Stimulated activated effector memory CD8-positive, alpha-beta T cell treated with anti-CD3 and anti-CD28 coated beads, Interleukin-12 subunit alpha, Interleukin-12 subunit beta, amount 100 ng/mL, for 72 hours (primary cell): ENCODE measurements around the gene CNTNAP1.
A peak's percentile ranks its signal among the peaks of the same experiment; 100 is the strongest.
"Not testable (repeated sequence)": the region's sequence is repeated elsewhere in the genome, so short reads cannot be mapped to it uniquely, and the experiment has no call there.

Experiments used
- ATAC-seq: fragments of 150-1000 bp; cut with Tn5 transposase; 2 replicates; pipeline ENCODE4 v1.10.0; 2021
- DNase-seq, 2 donors: peaks; one replicate each; pipeline ENCODE4 v3.0.0; 2021 to 2022; ENCODE audit warnings: low spot score in 2 of 2
- H3K27ac Mint-ChIP-seq: one replicate; pipeline ENCODE4 v1.8.0; 2022; ENCODE audit warnings: mild to moderate bottlenecking, mixed read lengths
- H3K36me3 Mint-ChIP-seq: one replicate; pipeline ENCODE4 v1.8.0; 2022; ENCODE audit warnings: mild to moderate bottlenecking, mixed read lengths
- H3K4me1 Mint-ChIP-seq: one replicate; pipeline ENCODE4 v1.8.0; 2022; ENCODE audit warnings: mixed read lengths
- H3K4me3 Mint-ChIP-seq: one replicate; pipeline ENCODE4 v1.8.0; 2022; ENCODE audit warnings: mild to moderate bottlenecking, mixed read lengths
- H3K9me3 Mint-ChIP-seq: one replicate; pipeline ENCODE4 v1.8.0; 2022; ENCODE audit warnings: mixed read lengths

CNTNAP1 gene

GRCh38 chr17:42681976-42682721, at the start of gene CNTNAP1:
CNTNAP1 (plus strand) TSS chr17:42682531; CDS start chr17:42682830, 299 bp downstream.
- ATAC-seq (no peak), DNase-seq (peak in 1 of 2 donors; percentile 61)
- Mint-ChIP-seq H3K36me3 (peaks cover 11% of the 10 kb centered on the region), H3K9me3 (no peaks in the 10 kb centered on the region), H3K27ac (peak within 1 kb of the TSS; percentile 37), H3K4me3 (peak within 1 kb of the TSS; percentile 75), H3K4me1 (peaks cover 69% of the 10 kb centered on the region)

GRCh38 chr17:42632949-42633444, 49.3 kb upstream of the CNTNAP1 start:
- Mint-ChIP-seq H3K27ac (no peak overlapping the region), H3K4me3 (no peak overlapping the region), H3K4me1 (no peaks in the 10 kb centered on the region), H3K9me3 (no peaks in the 10 kb centered on the region), H3K36me3 (no peaks in the 10 kb centered on the region)
- DNase-seq (no peak), ATAC-seq (no peak)

GRCh38 chr17:42639525-42640113, 42.7 kb upstream of the CNTNAP1 start:
- ATAC-seq: no peak
- no peaks in the 10 kb centered on the region for H3K36me3 Mint-ChIP-seq

GRCh38 chr17:42640121-42640520, 42.2 kb upstream of the CNTNAP1 start:
- ATAC-seq (no peak), DNase-seq (no peak)
- Mint-ChIP-seq H3K27ac (no peak overlapping the region), H3K36me3 (no peaks in the 10 kb centered on the region), H3K9me3 (no peaks in the 10 kb centered on the region), H3K4me1 (no peaks in the 10 kb centered on the region), H3K4me3 (no peak overlapping the region)

More at GRCh38 chr17:42639525-42640113, 42.7 kb upstream of the CNTNAP1 start:
- H3K4me1 Mint-ChIP-seq: no peaks in the 10 kb centered on the region
- H3K27ac Mint-ChIP-seq: no peak overlapping the region
- DNase-seq: no peak
- no peaks in the 10 kb centered on the region for H3K9me3 Mint-ChIP-seq
- H3K4me3 Mint-ChIP-seq: no peak overlapping the region

GRCh38 chr17:42642336-42642735, 40.0 kb upstream of the CNTNAP1 start:
- no peaks in the 10 kb centered on the region for H3K9me3 Mint-ChIP-seq
- H3K27ac Mint-ChIP-seq: peak overlapping the region; percentile 53
- DNase-seq (no peak), ATAC-seq (no peak)
- no peak overlapping the region for H3K4me3 Mint-ChIP-seq
- H3K36me3 Mint-ChIP-seq: no peaks in the 10 kb centered on the region
- H3K4me1 Mint-ChIP-seq: no peaks in the 10 kb centered on the region

- Mint-ChIP-seq H3K4me3 (no peak overlapping the region), H3K9me3 (no peaks in the 10 kb centered on the region), H3K27ac (no peak overlapping the region), H3K4me1 (peaks cover 7% of the 10 kb centered on the region), H3K36me3 (no peaks in the 10 kb centered on the region)
- ATAC-seq (peak; percentile 28), DNase-seq (no peak)
Measured at GRCh38 chr17:42647778-42648177, 34.6 kb upstream of the CNTNAP1 start.

- Mint-ChIP-seq H3K9me3 (no peaks in the 10 kb centered on the region), H3K4me1 (peaks cover 22% of the 10 kb centered on the region), H3K4me3 (no peak overlapping the region), H3K27ac (no peak overlapping the region), H3K36me3 (no peaks in the 10 kb centered on the region)
- DNase-seq (no peak), ATAC-seq (no peak)
Measured at GRCh38 chr17:42651392-42651791, 30.9 kb upstream of the CNTNAP1 start.

GRCh38 chr17:42653179-42654124, 28.9 kb upstream of the CNTNAP1 start:
- no peaks in the 10 kb centered on the region for H3K9me3 Mint-ChIP-seq
- H3K4me3 Mint-ChIP-seq: no peak overlapping the region
- no peak for ATAC-seq
- H3K27ac Mint-ChIP-seq: no peak overlapping the region
- H3K36me3 Mint-ChIP-seq: peaks cover under 1% of the 10 kb centered on the region
- H3K4me1 Mint-ChIP-seq: peaks cover 23% of the 10 kb centered on the region
- DNase-seq: no peak

- no peaks in the 10 kb centered on the region for H3K9me3 Mint-ChIP-seq
- peaks cover 9% of the 10 kb centered on the region for H3K36me3 Mint-ChIP-seq
- H3K27ac Mint-ChIP-seq: no peak overlapping the region
- ATAC-seq (no peak), DNase-seq (no peak)
- H3K4me3 Mint-ChIP-seq: no peak overlapping the region
- H3K4me1 Mint-ChIP-seq: peaks cover 37% of the 10 kb centered on the region
Measured at GRCh38 chr17:42655528-42655927, 26.8 kb upstream of the CNTNAP1 start.

GRCh38 chr17:42657824-42658588, 24.3 kb upstream of the CNTNAP1 start:
- Mint-ChIP-seq H3K9me3 (no peaks in the 10 kb centered on the region), H3K36me3 (peaks cover 9% of the 10 kb centered on the region), H3K4me3 (peak overlapping the region; percentile 87), H3K27ac (no peak overlapping the region), H3K4me1 (peaks cover 37% of the 10 kb centered on the region)
- DNase-seq (no peak), ATAC-seq (no peak)

- peaks cover 9% of the 10 kb centered on the region for H3K36me3 Mint-ChIP-seq
- peak; percentile 84 for ATAC-seq
- peak; percentile 73 to 90 for DNase-seq
- H3K9me3 Mint-ChIP-seq: no peaks in the 10 kb centered on the region
- H3K4me3 Mint-ChIP-seq: peak within 1 kb of the TSS; percentile 87
- peak within 1 kb of the TSS; percentile 84 for H3K27ac Mint-ChIP-seq
- peaks cover 31% of the 10 kb centered on the region for H3K4me1 Mint-ChIP-seq
Measured at GRCh38 chr17:42659079-42659931, 23.0 kb upstream of the CNTNAP1 start, which contains the start of gene TUBG2. TUBG2 (plus strand) TSS chr17:42659284; CDS start chr17:42659504, 220 bp downstream.

- H3K4me3 Mint-ChIP-seq: peak overlapping the region; percentile 87
- not testable (repeated sequence) for H3K36me3 Mint-ChIP-seq, DNase-seq, H3K9me3 Mint-ChIP-seq, H3K27ac Mint-ChIP-seq, ATAC-seq
- peaks cover 31% of the 10 kb centered on the region for H3K4me1 Mint-ChIP-seq
Measured at GRCh38 chr17:42659932-42660274, 22.4 kb upstream of the CNTNAP1 start.

GRCh38 chr17:42660692-42661345, 21.5 kb upstream of the CNTNAP1 start:
- H3K36me3 Mint-ChIP-seq: peaks cover 9% of the 10 kb centered on the region
- no peak for DNase-seq
- ATAC-seq: no peak
- H3K27ac Mint-ChIP-seq: no peak overlapping the region
- H3K4me3 Mint-ChIP-seq: no peak overlapping the region
- peaks cover 24% of the 10 kb centered on the region for H3K4me1 Mint-ChIP-seq
- no peaks in the 10 kb centered on the region for H3K9me3 Mint-ChIP-seq
